ENCODE data around the gene ZC3H13.
A peak's percentile ranks its signal among the peaks of the same experiment; 100 is the strongest.

Gene ZC3H13

DNA sequence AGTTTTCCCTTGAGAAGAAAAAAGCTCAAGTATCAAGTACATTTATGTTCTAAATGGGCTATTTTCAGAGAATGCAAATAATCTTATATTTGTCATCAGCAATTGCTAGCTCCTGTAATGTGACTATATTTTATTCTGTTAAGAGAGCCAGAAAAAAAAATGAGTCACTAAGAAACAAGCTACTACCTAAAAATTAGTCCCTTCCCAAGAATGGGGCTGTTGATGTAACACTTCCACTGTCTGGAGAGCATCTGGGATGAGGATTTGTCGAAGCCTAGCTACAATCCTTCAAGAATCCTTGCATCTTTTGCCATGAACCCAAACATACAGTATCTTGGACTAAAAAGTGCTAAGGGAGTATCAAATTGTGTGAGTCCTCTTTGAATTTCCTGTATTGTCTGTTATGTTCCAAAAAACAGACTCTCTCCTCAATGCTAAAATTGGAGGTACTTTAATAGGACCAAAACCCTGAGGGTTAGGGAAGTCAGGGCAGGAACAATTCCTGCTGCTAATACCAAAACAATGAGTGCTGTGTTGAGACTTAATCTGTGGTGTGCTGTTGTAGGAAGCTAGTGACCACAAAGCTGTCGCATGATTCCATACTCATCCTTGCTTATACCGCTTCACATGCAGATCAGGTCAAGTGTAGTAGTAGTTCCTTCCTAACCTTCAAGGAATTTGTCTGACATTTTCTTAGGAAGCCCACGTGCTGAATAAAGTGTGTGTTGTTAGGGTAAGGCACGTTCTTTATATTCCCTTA lies 4.9 kb upstream of the ZC3H13 start:
- no peak overlapping the region for H3K27ac ChIP-seq (ENCODE audit: low read depth, low read length)
- H3K9me2 ChIP-seq (replicated peaks; ENCODE audit: control insufficient read depth, low read length) = no peaks in the 10 kb centered on the region
- H3K4me2 ChIP-seq (ENCODE audit: low read length) = peak overlapping the region; percentile 4; the same call in 1 of the 2 replicates
- H4K20me1 ChIP-seq (ENCODE audit: control insufficient read depth, insufficient read depth, low read depth, low read length) = no peaks in the 10 kb centered on the region
- H3K4me1 ChIP-seq (ENCODE audit: control insufficient read depth, low read length) = peaks cover 24% of the 10 kb centered on the region
- no peaks in the 10 kb centered on the region for H3K27me3 ChIP-seq (ENCODE audit: control insufficient read depth, low read length)
- H3K36me3 ChIP-seq (ENCODE audit: control insufficient read depth, low read length) = no peaks in the 10 kb centered on the region
- no peak for TF ChIP-seq EZH2phosphoT487 (IDR thresholded peaks at IDR 0.05; ENCODE audit: borderline replicate concordance, low read length)
- TF ChIP-seq CTCF (IDR thresholded peaks at IDR 0.05; ENCODE audit: low read depth, low read length, poor library complexity, severe bottlenecking) = no peak
- no peak overlapping the region for H3K4me3 ChIP-seq (ENCODE audit: low read length)
- H3K9me3 ChIP-seq (ENCODE audit: control insufficient read depth, insufficient read depth, low read length) = no peaks in the 10 kb centered on the region
- peaks cover 14% of the 10 kb centered on the region for H3K79me2 ChIP-seq (ENCODE audit: control insufficient read depth, low read length)
- no peaks in the 10 kb centered on the region for H3F3A ChIP-seq (ENCODE audit: control insufficient read depth, insufficient read depth)

DNA sequence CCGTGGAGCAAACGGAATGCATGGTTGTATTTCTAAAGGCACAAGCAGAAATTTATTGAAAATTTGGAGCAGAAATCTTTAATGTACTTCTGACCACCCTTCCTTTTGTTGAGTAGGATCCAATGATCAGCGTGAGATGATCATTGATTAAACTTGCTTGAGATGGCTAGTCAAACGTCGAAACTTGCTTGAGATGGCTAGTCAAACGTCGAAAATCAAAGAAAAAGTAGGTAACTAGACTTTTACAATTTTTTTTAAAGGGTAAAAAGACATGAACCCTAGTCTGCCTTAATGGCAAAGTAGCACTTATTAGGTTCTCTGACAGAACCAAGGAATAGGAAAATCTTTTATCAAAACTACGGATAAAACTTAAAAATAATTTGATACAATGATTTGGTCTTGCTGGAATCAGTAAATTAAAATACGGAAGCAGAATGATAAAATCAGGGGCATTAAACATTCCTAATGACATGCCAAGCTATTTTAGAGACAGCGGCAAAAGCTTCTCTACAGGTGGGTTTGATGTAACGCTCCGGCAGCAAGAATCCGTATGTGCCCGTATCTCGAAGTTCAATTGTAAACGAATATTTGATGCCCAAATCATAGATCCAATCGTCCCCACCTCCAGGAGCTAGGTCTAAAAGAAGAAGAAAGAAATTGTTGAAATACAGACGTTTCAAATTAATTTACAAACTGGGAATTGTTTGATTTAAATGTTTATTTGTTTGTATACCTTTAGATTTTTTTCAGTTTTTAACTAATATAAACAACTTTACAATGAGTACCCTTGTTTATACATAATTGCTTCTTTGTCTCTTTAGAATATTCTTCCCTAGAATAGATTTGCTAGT lies 841 bp upstream of the ZC3H13 start:
- H3K79me2 ChIP-seq (ENCODE audit: control insufficient read depth, low read length) = peaks cover 55% of the 10 kb centered on the region
- no peak overlapping the region for H3K27ac ChIP-seq (ENCODE audit: low read depth, low read length)
- peaks cover 3% of the 10 kb centered on the region; the same call in 1 of the 2 replicates for H3F3A ChIP-seq (ENCODE audit: control insufficient read depth, insufficient read depth)
- peaks cover 39% of the 10 kb centered on the region for H3K4me1 ChIP-seq (ENCODE audit: control insufficient read depth, low read length)
- H3K27me3 ChIP-seq (ENCODE audit: control insufficient read depth, low read length) = no peaks in the 10 kb centered on the region
- peak overlapping the region; percentile 88 for H3K4me3 ChIP-seq (ENCODE audit: low read length)
- H3K36me3 ChIP-seq (ENCODE audit: control insufficient read depth, low read length) = no peaks in the 10 kb centered on the region; the same call in 1 of the 2 replicates
- H3K9me2 ChIP-seq (replicated peaks; ENCODE audit: control insufficient read depth, low read length) = no peaks in the 10 kb centered on the region
- H3K4me2 ChIP-seq (ENCODE audit: low read length) = peak overlapping the region; percentile 77
- TF ChIP-seq EZH2phosphoT487 (IDR thresholded peaks at IDR 0.05; ENCODE audit: borderline replicate concordance, low read length) = no peak
- TF ChIP-seq CTCF (IDR thresholded peaks at IDR 0.05; ENCODE audit: low read depth, low read length, poor library complexity, severe bottlenecking) = no peak
- H3K9me3 ChIP-seq (ENCODE audit: control insufficient read depth, insufficient read depth, low read length) = no peaks in the 10 kb centered on the region
- H4K20me1 ChIP-seq (ENCODE audit: control insufficient read depth, insufficient read depth, low read depth, low read length) = 0 out of 2 replicates have a peak, but pooled peaks cover 3% of the 10 kb centered on the region

DNA sequence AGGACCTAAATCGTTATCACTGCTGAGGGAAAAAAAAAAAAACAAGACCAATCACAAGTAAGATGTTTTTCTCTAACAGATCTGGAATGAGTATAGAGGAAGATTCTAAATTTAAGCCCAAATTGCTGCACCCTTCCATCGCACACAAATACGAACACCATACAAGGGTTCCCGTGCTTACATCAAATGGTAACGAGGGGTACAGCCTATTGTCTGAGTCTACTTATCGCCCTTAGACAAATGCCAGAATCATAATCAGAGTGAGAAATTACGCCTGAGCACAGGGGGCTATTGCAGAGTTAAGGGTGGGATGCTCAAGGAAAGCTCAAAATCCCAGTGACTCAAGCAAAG lies 603 bp downstream of the ZC3H13 start:
- no peaks in the 10 kb centered on the region for H3K9me2 ChIP-seq (replicated peaks; ENCODE audit: control insufficient read depth, low read length)
- 0 out of 2 replicates have a peak, but pooled peaks cover 3% of the 10 kb centered on the region for H4K20me1 ChIP-seq (ENCODE audit: control insufficient read depth, insufficient read depth, low read depth, low read length)
- H3K4me3 ChIP-seq (ENCODE audit: low read length) = peak overlapping the region; percentile 88
- H3K79me2 ChIP-seq (ENCODE audit: control insufficient read depth, low read length) = peaks cover 68% of the 10 kb centered on the region
- peak overlapping the region; percentile 77 for H3K4me2 ChIP-seq (ENCODE audit: low read length)
- peaks cover 3% of the 10 kb centered on the region; the same call in 1 of the 2 replicates for H3F3A ChIP-seq (ENCODE audit: control insufficient read depth, insufficient read depth)
- TF ChIP-seq CTCF (IDR thresholded peaks at IDR 0.05; ENCODE audit: low read depth, low read length, poor library complexity, severe bottlenecking) = no peak
- no peak for TF ChIP-seq EZH2phosphoT487 (IDR thresholded peaks at IDR 0.05; ENCODE audit: borderline replicate concordance, low read length)
- H3K27me3 ChIP-seq (ENCODE audit: control insufficient read depth, low read length) = no peaks in the 10 kb centered on the region
- H3K9me3 ChIP-seq (ENCODE audit: control insufficient read depth, insufficient read depth, low read length) = no peaks in the 10 kb centered on the region
- peaks cover 33% of the 10 kb centered on the region for H3K4me1 ChIP-seq (ENCODE audit: control insufficient read depth, low read length)
- H3K36me3 ChIP-seq (ENCODE audit: control insufficient read depth, low read length) = no peaks in the 10 kb centered on the region; the same call in 1 of the 2 replicates
- H3K27ac ChIP-seq (ENCODE audit: low read depth, low read length) = peak overlapping the region; percentile 86

All from DOHH2 (cell line).